Osteocyte (in vitro differentiated cells): Measurements from ENCODE around the gene FEV. TPM values are rescaled to one million over a fixed set of nuclear protein-coding genes. Genes with fewer than 3 reads are reported as not detected.

ENCODE experiments used
- DNase-seq: peaks from one replicate; pipeline ENCODE4 v3.0.0; 2021; ENCODE audit warnings: mixed read lengths; ENCODE audit not compliant: unreplicated experiment; ENCODE audit errors: extremely low spot score
- H3K27ac Mint-ChIP-seq: one replicate; pipeline ENCODE4 v1.8.0; 2021; ENCODE audit warnings: mild to moderate bottlenecking, mixed read lengths; ENCODE audit not compliant: unreplicated experiment
- H3K27me3 Mint-ChIP-seq: one replicate; pipeline ENCODE4 v1.8.0; 2021; ENCODE audit warnings: mixed read lengths; ENCODE audit not compliant: unreplicated experiment
- H3K36me3 Mint-ChIP-seq: one replicate; pipeline ENCODE4 v1.8.0; 2021; ENCODE audit warnings: mixed read lengths; ENCODE audit not compliant: unreplicated experiment
- H3K4me1 Mint-ChIP-seq: one replicate; pipeline ENCODE4 v1.8.0; 2021; ENCODE audit warnings: mixed read lengths; ENCODE audit not compliant: unreplicated experiment
- H3K4me3 Mint-ChIP-seq: one replicate; pipeline ENCODE4 v1.8.0; 2021; ENCODE audit warnings: mild to moderate bottlenecking, moderate library complexity, mixed read lengths; ENCODE audit not compliant: unreplicated experiment
- H3K9me3 Mint-ChIP-seq: one replicate; pipeline ENCODE4 v1.8.0; 2021; ENCODE audit warnings: mixed read lengths; ENCODE audit not compliant: unreplicated experiment
- CTCF ChIP-seq: fragments of 200-600 bp; sonication (generic); IDR thresholded peaks from 2 replicates; pipeline ENCODE4 v1.5.0; 2021; ENCODE audit warnings: antibody characterized with exemption, mild to moderate bottlenecking, moderate library complexity
- total RNA-seq: library from RNA; stranded (reverse); gene quantifications from 2 replicates; pipeline ENCODE4 v1.2.1, GENCODE V29; 2021

Gene FEV
- total RNA-seq, 1 donor from 2014 or later = not detected

- Mint-ChIP-seq H3K4me3 (no peak overlapping the region), H3K27me3 (peaks cover 70% of the 10 kb centered on the region), H3K27ac (no peak overlapping the region), H3K9me3 (no peaks in the 10 kb centered on the region), H3K36me3 (no peaks in the 10 kb centered on the region), H3K4me1 (peaks cover 25% of the 10 kb centered on the region)
- DNase-seq = no peak
- TF ChIP-seq CTCF = no peak
Measured at GRCh38 chr2:218983934-218984238, 1.1 kb downstream of the FEV start.

- no peak overlapping the region for H3K4me3 Mint-ChIP-seq
Measured at GRCh38 chr2:218983263-218983933, 1.6 kb downstream of the FEV start.

GRCh38 chr2:218982586-218983262, 2.3 kb downstream of the FEV start:
- no peak overlapping the region for H3K27ac Mint-ChIP-seq
- no peaks in the 10 kb centered on the region for H3K9me3 Mint-ChIP-seq
- DNase-seq = no peak
- no peak for TF ChIP-seq CTCF
- no peak overlapping the region for H3K4me3 Mint-ChIP-seq
- H3K36me3 Mint-ChIP-seq = no peaks in the 10 kb centered on the region
- peaks cover 25% of the 10 kb centered on the region for H3K4me1 Mint-ChIP-seq
- H3K27me3 Mint-ChIP-seq = peaks cover 70% of the 10 kb centered on the region

More at GRCh38 chr2:218983263-218983933, 1.6 kb downstream of the FEV start:
- Mint-ChIP-seq H3K27me3 (peaks cover 71% of the 10 kb centered on the region), H3K36me3 (no peaks in the 10 kb centered on the region), H3K27ac (no peak overlapping the region), H3K4me1 (peaks cover 25% of the 10 kb centered on the region), H3K9me3 (no peaks in the 10 kb centered on the region)
- TF ChIP-seq CTCF = no peak
- DNase-seq = no peak

- peak overlapping the region; percentile 26 for H3K4me3 Mint-ChIP-seq
Measured at GRCh38 chr2:218981881-218982585, 3.0 kb downstream of the FEV start.

More at GRCh38 chr2:218981881-218982585, 3.0 kb downstream of the FEV start:
- Mint-ChIP-seq H3K27ac (no peak overlapping the region), H3K27me3 (peaks cover 69% of the 10 kb centered on the region), H3K36me3 (no peaks in the 10 kb centered on the region), H3K9me3 (no peaks in the 10 kb centered on the region), H3K4me1 (peaks cover 25% of the 10 kb centered on the region)
- DNase-seq = no peak
- no peak for TF ChIP-seq CTCF
